ENCODE measurements around the gene ZG16. TPM values are rescaled to one million over a fixed set of nuclear protein-coding genes. Genes with fewer than 3 reads are reported as not detected.

The ZG16 gene
- polyA plus RNA-seq, 1 donor from 2014 or later: not detected

GRCh38 chr16:29806099-29806579 lies 28.1 kb downstream of the ZG16 start, which contains the start of gene MAZ:
MAZ (plus strand) TSS chr16:29806529; CDS start chr16:29806702, 173 bp downstream.
- no peak for TF ChIP-seq TAF1 (IDR thresholded peaks at IDR 0.05; ENCODE audit: low read depth)
- TF ChIP-seq EZH2 (IDR thresholded peaks at IDR 0.05; ENCODE audit: borderline replicate concordance, insufficient read depth, low read length, poor library complexity, severe bottlenecking): no peak
- no peak for TF ChIP-seq MXI1 (conservative IDR thresholded peaks at IDR 0.05; ENCODE audit: poor library complexity, severe bottlenecking)
- no peak for TF ChIP-seq POLR2AphosphoS5 (IDR thresholded peaks at IDR 0.05)
- TF ChIP-seq REST (IDR thresholded peaks at IDR 0.05; ENCODE audit: borderline replicate concordance): no peak
- no peak for TF ChIP-seq SMC3 (conservative IDR thresholded peaks at IDR 0.05; ENCODE audit: poor library complexity)
- TF ChIP-seq EP300 (conservative IDR thresholded peaks at IDR 0.05; ENCODE audit: poor library complexity, severe bottlenecking): no peak
- no peak for TF ChIP-seq RAD21 (conservative IDR thresholded peaks at IDR 0.05)
- TF ChIP-seq CTCF (IDR thresholded peaks at IDR 0.05; ENCODE audit: poor library complexity, severe bottlenecking): no peak
- Histone ChIP-seq H3K4me3 (ENCODE audit: low read length) (peak within 1 kb of the TSS; percentile 100), H3K36me3 (ENCODE audit: insufficient read depth, low read length) (no peaks in the 10 kb centered on the region), H3K27ac (ENCODE audit: low read length) (peak within 1 kb of the TSS; percentile 98), H3K9me3 (ENCODE audit: low read length) (no peaks in the 10 kb centered on the region), H2AFZ (ENCODE audit: low read depth, low read length) (no peak within 1 kb of the TSS), H4K20me1 (ENCODE audit: insufficient read depth) (peaks cover 3% of the 10 kb centered on the region), H3K9ac (ENCODE audit: low read length) (peak within 1 kb of the TSS; percentile 99), H3K9me2 (ENCODE audit: insufficient read depth, low read length) (no peaks in the 10 kb centered on the region), H3F3A (ENCODE audit: insufficient read depth, low read length, poor library complexity, severe bottlenecking) (peaks cover 7% of the 10 kb centered on the region), H3K4me2 (ENCODE audit: low read length) (peak within 1 kb of the TSS; percentile 69), H3K27me3 (ENCODE audit: insufficient read depth, low read depth, low read length) (no peaks in the 10 kb centered on the region), H3K79me2 (replicated peaks; ENCODE audit: insufficient read depth, low read length) (peaks cover 25% of the 10 kb centered on the region)

GRCh38 chr16:29806641-29807425 lies 28.8 kb downstream of the ZG16 start:
- Histone ChIP-seq H3K36me3 (ENCODE audit: insufficient read depth, low read length) (no peaks in the 10 kb centered on the region), H3K4me2 (ENCODE audit: low read length) (peak overlapping the region; percentile 69), H3K79me2 (replicated peaks; ENCODE audit: insufficient read depth, low read length) (peaks cover 25% of the 10 kb centered on the region), H3F3A (ENCODE audit: insufficient read depth, low read length, poor library complexity, severe bottlenecking) (peaks cover 7% of the 10 kb centered on the region), H3K9me3 (ENCODE audit: low read length) (no peaks in the 10 kb centered on the region), H3K9me2 (ENCODE audit: insufficient read depth, low read length) (no peaks in the 10 kb centered on the region), H3K27me3 (ENCODE audit: insufficient read depth, low read depth, low read length) (no peaks in the 10 kb centered on the region), H2AFZ (ENCODE audit: low read depth, low read length) (no peak overlapping the region), H3K4me3 (ENCODE audit: low read length) (peak overlapping the region; percentile 100), H3K9ac (ENCODE audit: low read length) (peak overlapping the region; percentile 99), H3K27ac (ENCODE audit: low read length) (peak overlapping the region; percentile 88), H4K20me1 (ENCODE audit: insufficient read depth) (peaks cover 3% of the 10 kb centered on the region)
- TF ChIP-seq REST (IDR thresholded peaks at IDR 0.05; ENCODE audit: borderline replicate concordance) (peak; percentile 26), SMC3 (conservative IDR thresholded peaks at IDR 0.05; ENCODE audit: poor library complexity) (no peak), TAF1 (IDR thresholded peaks at IDR 0.05; ENCODE audit: low read depth) (no peak)
